ENCODE data around the gene FAM180B.

GRCh38 chr11:47586098-47586855 is at the start of gene FAM180B:
- TF ChIP-seq POLR2A (IDR thresholded peaks at IDR 0.05) (no peak), CTCF (IDR thresholded peaks at IDR 0.05) (no peak)

Data from heart left ventricle (tissue), 13 donors.